Transverse colon (tissue), 4 donors: ENCODE results near the gene PPP6R3. TPM values are rescaled to one million over a fixed set of nuclear protein-coding genes. Genes with fewer than 3 reads are reported as not detected.

ENCODE experiments used
- DNase-seq: peaks from one replicate; pipeline ENCODE4 v3.0.0-alpha.2; 2019
- H3K27ac ChIP-seq, 4 donors: fragments of 200-600 bp; sonication (generic); 2 replicates each; pipeline ENCODE4 v1.5.1; 2016 to 2018; ENCODE audit warnings: inconsistent platforms in 4 of 4
- H3K27me3 ChIP-seq: fragments of 200-600 bp; sonication (generic); 2 replicates; pipeline ENCODE4 v1.5.1; 2017; ENCODE audit warnings: inconsistent platforms
- H3K36me3 ChIP-seq, 4 donors: fragments of 200-600 bp; sonication (generic); 2 replicates each; pipeline ENCODE4 v1.5.1; 2017 to 2019; ENCODE audit warnings: inconsistent platforms in 4 of 4
- H3K4me1 ChIP-seq, 4 donors: fragments of 200-600 bp; sonication (generic); 2 replicates each; pipeline ENCODE4 v1.5.1; 2017 to 2020; ENCODE audit warnings: inconsistent platforms in 4 of 4
- H3K4me3 ChIP-seq, 4 donors: fragments of 200-600 bp; sonication (generic); 1 replicate in 1 of 4; 2 replicates in 3 of 4; pipeline versions ENCODE4 v1.5.1 to v1.6.1; 2017 to 2019; ENCODE audit warnings: inconsistent platforms in 4 of 4
- H3K9me3 ChIP-seq, 2 donors: fragments of 200-600 bp; sonication (generic); 2 replicates each; pipeline ENCODE4 v1.5.1; 2017 to 2019; ENCODE audit warnings: inconsistent platforms in 2 of 2
- CTCF ChIP-seq, 5 experiments: fragments of 200-600 bp in 3 of 5; fragments of 450-650 bp in 2 of 5; sonication (generic) in 3 of 5; IDR thresholded peaks; 1 replicate in 2 of 5; 2 replicates in 3 of 5; pipeline ENCODE4 v1.5.1; 2016 to 2017; ENCODE audit warnings: antibody characterized with exemption in 5 of 5, inconsistent platforms in 3 of 5, mild to moderate bottlenecking in 2 of 5, moderate library complexity in 1 of 5
- EP300 ChIP-seq: sonication (generic); formaldehyde crosslinking; IDR thresholded peaks from one replicate; pipeline ENCODE4 v1.6.1; 2017; ENCODE audit warnings: antibody characterized with exemption, low read depth
- POLR2A ChIP-seq: fragments of 450-650 bp; IDR thresholded peaks from one replicate; pipeline ENCODE4 v1.6.1; 2016; ENCODE audit warnings: antibody characterized with exemption, mild to moderate bottlenecking, moderate library complexity
- POLR2AphosphoS5 ChIP-seq, 3 donors: sonication (generic); formaldehyde crosslinking; IDR thresholded peaks; one replicate each; pipeline ENCODE4 v1.6.1; 2016; ENCODE audit warnings: antibody characterized with exemption in 3 of 3
- WGBS, 2 donors: methylation state at CpG; one replicate each; pipeline ENCODE4 v1.1.5; 2018; ENCODE audit warnings: low coverage in 1 of 2; 5-methylcytosine and 5-hydroxymethylcytosine counted together
- in situ Hi-C, 4 donors: fragments of 200-750 bp; cut with MboI; loops; one replicate each; pipeline versions ENCODE4 v1.15.0 to v1.15.1; 2017; ENCODE audit warnings: low sequenced_read_pairs in 3 of 4, low pct_ligation_motif_present in 1 of 4, low pct_unique_long_range_greater_than_20kb in 1 of 4
- intact Hi-C: fragments of 100-400 bp; cut with DNase I; formaldehyde crosslinking; loops from one replicate; pipeline ENCODE4 v1.15.1; 2023; ENCODE audit warnings: low total_unique reads
- total RNA-seq, 4 donors: library from RNA; depleted of rRNA; stranded (reverse); fragments of >200 nt; gene quantifications; one replicate each; pipeline ENCODE4 v1.1.0, GENCODE V29; 2016

Gene PPP6R3
- total RNA-seq: 100 to 1,000 TPM in 3 of 4 donors, 10 to 100 TPM in 1; 89.8 to 158 (median 117) TPM

- in situ Hi-C loops (no loop called here), intact Hi-C loops (no loop called here)
- H3K9me3 ChIP-seq: no peaks in the 10 kb centered on the region
- WGBS, 2 donors: 1% methylated on average over 55 of the region's 92 CpGs; no CpG with 5 or more reads in 1 of the 2 donors
- H3K36me3 ChIP-seq: no peaks in the 10 kb centered on the region
- DNase-seq: no peak
- H3K4me3 ChIP-seq: peak within 1 kb of the TSS; percentile 63 to 98 (median 77)
- TF ChIP-seq POLR2A (peak; percentile 42), EP300 (no peak), CTCF (IDR thresholded peaks at IDR 0.05) (no peak), POLR2AphosphoS5 (IDR thresholded peaks at IDR 0.05) (peak; percentile 63 to 91 (median 82))
- H3K27ac ChIP-seq: peak within 1 kb of the TSS; percentile 94 to 100 (median 98)
- no peaks in the 10 kb centered on the region for H3K27me3 ChIP-seq
- H3K4me1 ChIP-seq: peaks cover 31 to 71% (median 48%) of the 10 kb centered on the region in 4 donors
Measured at GRCh38 chr11:68460741-68461574, at the start of gene PPP6R3. TSS of gene PPP6R3 (plus strand) at chr11:68460752. CDS start at chr11:68537665, 76,913 bp downstream.

GRCh38 chr11:68411501-68411991, 49.0 kb upstream of the PPP6R3 start:
- Histone ChIP-seq H3K36me3 (peaks cover 0 to 22% (median 4%) of the 10 kb centered on the region in 4 donors), H3K27me3 (no peaks in the 10 kb centered on the region), H3K27ac (peak overlapping the region; percentile 58 to 72 (median 68)), H3K4me3 (no peak overlapping the region), H3K9me3 (no peaks in the 10 kb centered on the region), H3K4me1 (peaks cover 0 to 22% (median 19%) of the 10 kb centered on the region in 4 donors)
- peak; percentile 88 for DNase-seq
- in situ Hi-C loops: no loop called here
- 58% methylated on average over 12 of the region's 17 CpGs; no CpG with 5 or more reads in 1 of the 2 donors for WGBS, 2 donors
- TF ChIP-seq POLR2AphosphoS5 (IDR thresholded peaks at IDR 0.05) (peak; percentile 68 to 70 (median 69)), EP300 (peak; percentile 20), CTCF (IDR thresholded peaks at IDR 0.05) (peak in 1 of 5 experiments; percentile 41), POLR2A (no peak)
- intact Hi-C loops: no loop called here

- TF ChIP-seq EP300 (no peak), POLR2AphosphoS5 (IDR thresholded peaks at IDR 0.05) (no peak), POLR2A (no peak), CTCF (IDR thresholded peaks at IDR 0.05) (no peak)
- no peak for DNase-seq
- 73 to 100% methylated on average over 1 to 24 of the region's 24 CpGs for WGBS, 2 donors
- Histone ChIP-seq H3K9me3 (no peaks in the 10 kb centered on the region), H3K36me3 (peaks cover 0 to 22% (median 4%) of the 10 kb centered on the region in 4 donors), H3K27ac (peak overlapping the region; percentile 17 to 72 (median 68)), H3K4me1 (peaks cover 0 to 13% (median 12%) of the 10 kb centered on the region in 4 donors), H3K27me3 (no peaks in the 10 kb centered on the region), H3K4me3 (no peak overlapping the region)
- in situ Hi-C loops (no loop called here), intact Hi-C loops (no loop called here)
Measured at GRCh38 chr11:68412593-68413475, 47.7 kb upstream of the PPP6R3 start.
